HL-60 (cell line): ENCODE measurements around the gene MAD2L2.

Experiments
- GABPA ChIP-seq: IDR thresholded peaks from 2 replicates; pipeline ENCODE4 v1.6.1; 2012; ENCODE audit warnings: low read depth
- POLR2AphosphoS5 ChIP-seq: IDR thresholded peaks from 2 replicates; pipeline ENCODE4 v1.6.1; 2012; ENCODE audit warnings: low read depth
- SPI1 ChIP-seq: IDR thresholded peaks from 2 replicates; pipeline ENCODE4 v1.6.1; 2012; ENCODE audit warnings: low read depth, mild to moderate bottlenecking, borderline replicate concordance
- TF ChIP-seq, protein P1 (sequence below): IDR thresholded peaks from one replicate; pipeline ENCODE4 v1.5.1; 2011; ENCODE audit warnings: low read length, control low read depth, inconsistent platforms; ENCODE audit not compliant: insufficient read depth
- TF ChIP-seq, protein P2 (sequence below): IDR thresholded peaks from 2 replicates; pipeline ENCODE4 v1.6.1; 2012; ENCODE audit warnings: low read depth; ENCODE audit not compliant: insufficient replicate concordance

DNA sequence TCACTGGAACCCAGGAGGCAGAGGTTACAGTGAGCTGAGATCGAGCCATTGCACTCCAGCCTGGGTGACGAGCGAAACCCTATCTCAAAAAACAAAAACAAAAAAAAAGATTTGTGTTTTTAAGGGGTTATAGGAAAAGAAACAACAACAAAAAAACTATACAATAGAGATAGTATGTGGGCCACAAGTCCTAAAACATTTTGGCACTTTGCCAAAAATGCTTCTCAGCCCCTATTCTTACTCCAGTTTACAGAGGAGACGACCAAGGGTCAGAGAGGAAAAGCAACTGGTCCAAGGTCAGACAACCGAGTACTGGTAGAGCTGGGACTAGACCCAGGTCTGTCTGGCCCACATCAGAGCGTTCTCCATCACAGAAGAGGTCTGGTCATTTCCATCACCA lies 23.3 kb downstream of the MAD2L2 start:
- TF ChIP-seq POLR2AphosphoS5 (no peak), GABPA (no peak), SPI1 (no peak)
- TF ChIP-seq, protein P1, sequence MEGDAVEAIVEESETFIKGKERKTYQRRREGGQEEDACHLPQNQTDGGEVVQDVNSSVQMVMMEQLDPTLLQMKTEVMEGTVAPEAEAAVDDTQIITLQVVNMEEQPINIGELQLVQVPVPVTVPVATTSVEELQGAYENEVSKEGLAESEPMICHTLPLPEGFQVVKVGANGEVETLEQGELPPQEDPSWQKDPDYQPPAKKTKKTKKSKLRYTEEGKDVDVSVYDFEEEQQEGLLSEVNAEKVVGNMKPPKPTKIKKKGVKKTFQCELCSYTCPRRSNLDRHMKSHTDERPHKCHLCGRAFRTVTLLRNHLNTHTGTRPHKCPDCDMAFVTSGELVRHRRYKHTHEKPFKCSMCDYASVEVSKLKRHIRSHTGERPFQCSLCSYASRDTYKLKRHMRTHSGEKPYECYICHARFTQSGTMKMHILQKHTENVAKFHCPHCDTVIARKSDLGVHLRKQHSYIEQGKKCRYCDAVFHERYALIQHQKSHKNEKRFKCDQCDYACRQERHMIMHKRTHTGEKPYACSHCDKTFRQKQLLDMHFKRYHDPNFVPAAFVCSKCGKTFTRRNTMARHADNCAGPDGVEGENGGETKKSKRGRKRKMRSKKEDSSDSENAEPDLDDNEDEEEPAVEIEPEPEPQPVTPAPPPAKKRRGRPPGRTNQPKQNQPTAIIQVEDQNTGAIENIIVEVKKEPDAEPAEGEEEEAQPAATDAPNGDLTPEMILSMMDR: no peak
- TF ChIP-seq, protein P2, sequence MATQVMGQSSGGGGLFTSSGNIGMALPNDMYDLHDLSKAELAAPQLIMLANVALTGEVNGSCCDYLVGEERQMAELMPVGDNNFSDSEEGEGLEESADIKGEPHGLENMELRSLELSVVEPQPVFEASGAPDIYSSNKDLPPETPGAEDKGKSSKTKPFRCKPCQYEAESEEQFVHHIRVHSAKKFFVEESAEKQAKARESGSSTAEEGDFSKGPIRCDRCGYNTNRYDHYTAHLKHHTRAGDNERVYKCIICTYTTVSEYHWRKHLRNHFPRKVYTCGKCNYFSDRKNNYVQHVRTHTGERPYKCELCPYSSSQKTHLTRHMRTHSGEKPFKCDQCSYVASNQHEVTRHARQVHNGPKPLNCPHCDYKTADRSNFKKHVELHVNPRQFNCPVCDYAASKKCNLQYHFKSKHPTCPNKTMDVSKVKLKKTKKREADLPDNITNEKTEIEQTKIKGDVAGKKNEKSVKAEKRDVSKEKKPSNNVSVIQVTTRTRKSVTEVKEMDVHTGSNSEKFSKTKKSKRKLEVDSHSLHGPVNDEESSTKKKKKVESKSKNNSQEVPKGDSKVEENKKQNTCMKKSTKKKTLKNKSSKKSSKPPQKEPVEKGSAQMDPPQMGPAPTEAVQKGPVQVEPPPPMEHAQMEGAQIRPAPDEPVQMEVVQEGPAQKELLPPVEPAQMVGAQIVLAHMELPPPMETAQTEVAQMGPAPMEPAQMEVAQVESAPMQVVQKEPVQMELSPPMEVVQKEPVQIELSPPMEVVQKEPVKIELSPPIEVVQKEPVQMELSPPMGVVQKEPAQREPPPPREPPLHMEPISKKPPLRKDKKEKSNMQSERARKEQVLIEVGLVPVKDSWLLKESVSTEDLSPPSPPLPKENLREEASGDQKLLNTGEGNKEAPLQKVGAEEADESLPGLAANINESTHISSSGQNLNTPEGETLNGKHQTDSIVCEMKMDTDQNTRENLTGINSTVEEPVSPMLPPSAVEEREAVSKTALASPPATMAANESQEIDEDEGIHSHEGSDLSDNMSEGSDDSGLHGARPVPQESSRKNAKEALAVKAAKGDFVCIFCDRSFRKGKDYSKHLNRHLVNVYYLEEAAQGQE: no peak
